Measurements from ENCODE around the gene LCN15. TPM values are rescaled to one million over a fixed set of nuclear protein-coding genes. Genes with fewer than 3 reads are reported as not detected.

Gene LCN15
- total RNA-seq, 4 donors from 2014 or later: not detected

DNA sequence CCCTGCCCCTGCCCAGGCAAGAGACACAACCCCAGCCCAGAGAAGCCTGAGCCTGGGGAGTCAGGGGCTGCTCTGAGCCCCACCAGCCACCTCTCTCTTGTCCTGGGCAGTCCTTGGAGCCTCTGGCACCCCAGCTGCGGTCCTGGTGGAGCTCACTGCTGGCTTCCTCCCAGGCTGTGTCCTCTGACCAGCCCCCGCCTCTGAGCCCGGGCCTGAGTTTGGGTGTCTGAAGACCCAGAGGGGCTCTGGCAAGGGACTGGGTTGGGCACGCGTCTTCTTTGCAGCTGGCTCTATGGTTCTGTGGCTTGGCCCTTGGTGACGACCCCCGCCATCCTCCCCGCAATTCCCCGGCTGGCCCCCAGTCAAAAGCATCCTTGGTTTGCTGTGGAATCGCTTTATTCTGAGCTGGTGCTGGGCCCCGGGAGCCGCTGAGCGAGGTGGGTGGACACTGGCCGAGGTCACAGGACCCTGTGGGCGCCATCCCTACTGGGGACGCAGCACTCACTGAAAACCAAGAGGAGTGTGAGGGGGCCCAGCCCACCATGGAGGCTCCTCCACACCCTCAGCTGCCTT is 20.6 kb downstream of the LCN15 start:
- Histone ChIP-seq H3K27ac (no peak overlapping the region), H3K27me3 (peaks cover 66% of the 10 kb centered on the region), H3K36me3 (no peaks in the 10 kb centered on the region), H3K4me3 (peak overlapping the region in 1 of 2 donors; percentile 37), H3K4me1 (peaks cover 0 to 19% (median 0%) of the 10 kb centered on the region in 3 donors), H3K9me3 (no peaks in the 10 kb centered on the region)
- no CpG with 5 or more reads among the region's 16 CpGs for WGBS, 2 donors (ENCODE audit: low coverage in 1 of 2)
- TF ChIP-seq POLR2AphosphoS5 (IDR thresholded peaks at IDR 0.05): no peak
- TF ChIP-seq, protein P1, sequence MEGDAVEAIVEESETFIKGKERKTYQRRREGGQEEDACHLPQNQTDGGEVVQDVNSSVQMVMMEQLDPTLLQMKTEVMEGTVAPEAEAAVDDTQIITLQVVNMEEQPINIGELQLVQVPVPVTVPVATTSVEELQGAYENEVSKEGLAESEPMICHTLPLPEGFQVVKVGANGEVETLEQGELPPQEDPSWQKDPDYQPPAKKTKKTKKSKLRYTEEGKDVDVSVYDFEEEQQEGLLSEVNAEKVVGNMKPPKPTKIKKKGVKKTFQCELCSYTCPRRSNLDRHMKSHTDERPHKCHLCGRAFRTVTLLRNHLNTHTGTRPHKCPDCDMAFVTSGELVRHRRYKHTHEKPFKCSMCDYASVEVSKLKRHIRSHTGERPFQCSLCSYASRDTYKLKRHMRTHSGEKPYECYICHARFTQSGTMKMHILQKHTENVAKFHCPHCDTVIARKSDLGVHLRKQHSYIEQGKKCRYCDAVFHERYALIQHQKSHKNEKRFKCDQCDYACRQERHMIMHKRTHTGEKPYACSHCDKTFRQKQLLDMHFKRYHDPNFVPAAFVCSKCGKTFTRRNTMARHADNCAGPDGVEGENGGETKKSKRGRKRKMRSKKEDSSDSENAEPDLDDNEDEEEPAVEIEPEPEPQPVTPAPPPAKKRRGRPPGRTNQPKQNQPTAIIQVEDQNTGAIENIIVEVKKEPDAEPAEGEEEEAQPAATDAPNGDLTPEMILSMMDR (IDR thresholded peaks at IDR 0.05): no peak
- TF ChIP-seq POLR2A (IDR thresholded peaks at IDR 0.05): no peak
- TF ChIP-seq EP300 (IDR thresholded peaks at IDR 0.05): no peak
- ATAC-seq: no peak

DNA sequence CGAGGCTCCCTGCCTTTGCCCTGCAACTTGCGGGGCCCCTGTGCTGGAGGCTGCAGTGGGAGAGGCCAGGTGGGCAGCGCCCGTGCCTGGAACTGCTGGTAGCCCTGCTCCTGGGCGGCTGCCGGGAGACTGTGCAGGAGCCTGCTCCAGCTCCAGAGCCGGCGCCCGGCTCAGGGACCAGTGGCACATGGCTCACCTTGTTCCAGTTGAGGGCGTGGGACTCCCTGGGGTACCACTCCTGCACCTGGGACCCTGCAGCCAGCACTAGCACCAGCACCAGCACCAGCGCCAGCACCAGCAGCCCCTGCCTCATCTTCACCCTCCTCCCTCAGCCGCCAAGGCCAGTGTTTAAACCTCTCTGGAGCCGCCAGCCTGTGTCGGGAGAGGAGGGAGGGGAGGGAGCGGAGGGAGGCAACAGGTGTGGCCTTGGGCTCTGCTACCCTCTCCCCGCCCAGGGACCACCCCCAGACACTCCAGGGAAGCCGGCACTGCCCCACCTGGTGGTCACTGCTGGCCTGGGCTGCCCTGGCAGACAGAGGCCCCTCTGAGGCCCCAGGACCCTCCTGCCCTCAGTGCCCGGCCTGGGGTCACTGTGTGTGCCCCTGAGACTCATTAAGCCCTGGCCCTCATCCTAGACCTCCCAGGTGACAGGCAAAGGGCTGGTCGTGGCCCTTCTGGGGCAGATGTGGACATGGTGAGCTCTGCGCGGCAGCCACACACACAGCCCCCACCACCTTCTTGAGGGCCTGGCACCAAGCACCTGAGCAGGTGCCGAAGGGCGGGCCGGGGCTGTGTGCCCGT is 21.5 kb downstream of the LCN15 start, which contains the start of gene LCN10:
Gene LCN10 (minus strand): TSS at position 350 of the 801 bp plus-strand sequence. CDS start 37 bp downstream, at position 313.
- Histone ChIP-seq H3K4me3 (peak within 1 kb of the TSS in 1 of 2 donors; percentile 37), H3K27me3 (peaks cover 61% of the 10 kb centered on the region)
- no CpG with 5 or more reads among the region's 25 CpGs for WGBS, 2 donors (ENCODE audit: low coverage in 1 of 2)

DNA sequence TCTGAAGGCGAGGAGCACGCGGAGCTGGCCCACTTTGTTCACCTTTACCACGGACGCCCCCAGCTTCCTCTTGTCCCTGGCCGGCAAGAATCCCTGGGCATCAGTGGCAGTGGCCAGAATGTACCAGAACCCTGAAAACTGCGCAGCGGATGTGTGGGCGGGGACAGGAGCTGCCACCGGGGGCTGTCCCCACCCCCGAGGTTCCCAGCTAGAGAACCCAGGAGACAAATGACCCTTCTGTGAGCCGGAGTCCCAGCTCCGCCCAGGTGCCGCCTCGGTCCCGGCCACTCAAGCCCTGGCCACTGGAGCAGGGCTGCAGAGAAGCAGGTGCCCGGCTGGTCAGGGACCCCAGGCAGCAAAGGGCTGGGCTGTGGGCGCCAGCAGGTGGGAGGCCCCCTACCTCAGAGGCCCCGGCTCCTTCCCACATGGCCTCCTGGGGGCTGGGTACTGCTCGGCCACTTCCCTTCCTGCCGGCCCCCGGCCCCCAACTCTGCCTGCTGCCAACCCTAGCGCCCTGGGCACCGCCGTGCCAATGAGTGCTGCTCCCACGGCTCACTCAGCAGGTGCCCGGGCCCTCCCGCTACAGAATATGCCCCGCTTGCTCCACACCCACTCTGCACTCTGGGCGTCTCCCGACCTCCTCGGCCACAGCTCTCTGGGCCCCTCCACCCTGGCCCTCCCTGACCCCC is 22.3 kb downstream of the LCN15 start:
- Histone ChIP-seq H3K9me3 (no peaks in the 10 kb centered on the region), H3K36me3 (no peaks in the 10 kb centered on the region), H3K27ac (peak overlapping the region in 1 of 4 donors; percentile 2), H3K4me1 (peaks cover 0 to 19% (median 0%) of the 10 kb centered on the region in 3 donors), H3K4me3 (peak overlapping the region in 1 of 2 donors; percentile 37), H3K27me3 (peaks cover 61% of the 10 kb centered on the region)
- no peak for TF ChIP-seq EP300 (IDR thresholded peaks at IDR 0.05)
- TF ChIP-seq POLR2AphosphoS5 (IDR thresholded peaks at IDR 0.05): no peak
- no peak for TF ChIP-seq POLR2A (IDR thresholded peaks at IDR 0.05)
- TF ChIP-seq, protein P1 (IDR thresholded peaks at IDR 0.05): no peak
- ATAC-seq: peak; percentile 35
- WGBS, 2 donors (ENCODE audit: low coverage in 1 of 2): 60% methylated on average over 1 of the region's 32 CpGs; no CpG with 5 or more reads in 1 of the 2 donors

More for the DNA sequence above, 21.5 kb downstream of the LCN15 start, which contains the start of gene LCN10:
- Histone ChIP-seq H3K9me3 (no peaks in the 10 kb centered on the region), H3K4me1 (peaks cover 0 to 19% (median 0%) of the 10 kb centered on the region in 3 donors), H3K36me3 (no peaks in the 10 kb centered on the region), H3K27ac (peak within 1 kb of the TSS in 1 of 4 donors; percentile 2)
- ATAC-seq: no peak
- TF ChIP-seq POLR2A (IDR thresholded peaks at IDR 0.05) (no peak), EP300 (IDR thresholded peaks at IDR 0.05) (no peak)
- TF ChIP-seq, protein P1 (IDR thresholded peaks at IDR 0.05): peak in 1 of 4 experiments; percentile 33

DNA sequence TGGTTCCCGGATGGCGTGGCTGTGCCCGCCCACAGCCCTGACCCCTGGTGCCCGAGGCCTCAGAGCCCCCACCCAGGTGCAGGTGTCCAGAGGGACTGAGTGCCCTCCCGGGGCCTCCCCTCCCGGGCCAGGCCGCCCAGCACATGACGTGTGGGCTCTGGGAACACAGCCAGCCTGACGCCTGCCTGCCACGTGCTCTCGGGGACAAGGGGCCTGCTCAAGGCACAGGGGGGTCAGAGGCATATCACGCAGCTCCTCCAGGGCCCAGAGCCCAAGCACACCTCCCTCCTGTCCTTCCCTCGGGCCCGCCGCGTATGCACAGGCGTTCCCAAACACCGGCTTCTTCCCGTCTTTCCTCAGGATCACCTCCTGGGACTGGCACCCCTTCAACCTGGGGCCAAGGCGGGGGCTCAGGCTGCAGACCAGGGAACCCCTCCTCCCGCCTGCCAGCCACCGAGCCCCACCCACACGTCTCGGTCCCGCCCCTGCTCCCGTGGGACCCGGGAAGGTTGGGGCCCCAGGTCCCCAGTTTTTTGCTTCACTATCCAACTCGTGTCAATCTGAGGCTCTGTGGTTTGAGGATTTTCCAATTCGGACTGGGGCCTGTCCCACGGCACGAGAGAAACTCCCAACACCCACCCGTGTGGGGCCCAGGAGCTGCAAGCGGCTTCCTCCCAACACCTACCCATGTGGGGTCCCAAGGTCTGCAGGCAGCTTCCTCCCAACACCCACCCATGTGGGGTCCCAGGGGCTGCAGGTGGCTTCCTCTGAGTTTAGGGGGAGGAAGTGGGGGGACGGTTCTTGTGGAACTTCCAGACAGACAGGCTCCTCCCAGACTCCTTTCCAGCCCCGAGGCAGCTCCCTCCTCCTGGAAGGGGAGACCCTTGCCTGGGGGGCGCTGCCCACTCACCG is 23.1 kb downstream of the LCN15 start:
- Histone ChIP-seq H3K4me3 (peak overlapping the region in 1 of 2 donors; percentile 37), H3K27me3 (peaks cover 61% of the 10 kb centered on the region), H3K36me3 (no peaks in the 10 kb centered on the region), H3K9me3 (no peaks in the 10 kb centered on the region), H3K27ac (no peak overlapping the region), H3K4me1 (peaks cover 0 to 19% (median 0%) of the 10 kb centered on the region in 3 donors)
- ATAC-seq: peak; percentile 25
- TF ChIP-seq POLR2A (IDR thresholded peaks at IDR 0.05): no peak
- TF ChIP-seq POLR2AphosphoS5 (IDR thresholded peaks at IDR 0.05): no peak
- TF ChIP-seq, protein P1 (IDR thresholded peaks at IDR 0.05): no peak
- TF ChIP-seq EP300 (IDR thresholded peaks at IDR 0.05): no peak
- no CpG with 5 or more reads among the region's 37 CpGs for WGBS, 2 donors (ENCODE audit: low coverage in 1 of 2)

All from gastroesophageal sphincter (tissue), 4 donors.